Left kidney (tissue), 8 donors: ENCODE results near the gene MYO1A. TPM values are rescaled to one million over a fixed set of nuclear protein-coding genes. Genes with fewer than 3 reads are reported as not detected.

ENCODE experiments used
- DNase-seq: peaks from one replicate; pipeline ENCODE4 v3.0.0-alpha.2; 2013
- long read RNA-seq, 8 donors: transcript quantifications; one replicate each; lab custom pipeline, GENCODE V29; 2026
- polyA plus RNA-seq: library from polyadenylated mRNA; unstranded; fragments of 120-200 nt; gene quantifications from one replicate; pipeline ENCODE4 v1.2.1, GENCODE V29; 2013; ENCODE audit not compliant: insufficient read length

The MYO1A gene
- polyA plus RNA-seq, result 0.50 TPM
- long read RNA-seq, donor 1, result 0 reads
- long read RNA-seq, donor 2, result 0 reads
- long read RNA-seq, donor 3, result 0 reads
- long read RNA-seq, donor 4, result 0 reads
- long read RNA-seq, donor 5, result 0 reads
- long read RNA-seq, donor 6, result 0 reads
- long read RNA-seq, donor 7, result 0 reads
- long read RNA-seq, donor 8, result 0 reads

- DNase-seq, result no peak
Observed at GRCh38 chr12:57049890-57050289, at the start of gene MYO1A. TSS of gene MYO1A (minus strand) at chr12:57050129. CDS start at chr12:57048323, 1,806 bp downstream.

GRCh38 chr12:57099047-57099714, 49.3 kb upstream of the MYO1A start:
- no peak for DNase-seq

- DNase-seq, result no peak
Observed at GRCh38 chr12:57098546-57098945, 48.6 kb upstream of the MYO1A start.

GRCh38 chr12:57097554-57097835, 47.6 kb upstream of the MYO1A start:
- no peak for DNase-seq

- no peak for DNase-seq
Observed at GRCh38 chr12:57096748-57097553, 47.0 kb upstream of the MYO1A start.

- no peak for DNase-seq
Observed at GRCh38 chr12:57096099-57096572, 46.2 kb upstream of the MYO1A start.

GRCh38 chr12:57095440-57095839, 45.5 kb upstream of the MYO1A start:
- DNase-seq, result no peak

- DNase-seq, result no peak
Observed at GRCh38 chr12:57094208-57095160, 44.6 kb upstream of the MYO1A start.

- DNase-seq, result peak; percentile 67
Observed at GRCh38 chr12:57093415-57094207, 43.7 kb upstream of the MYO1A start.

- DNase-seq, result no peak
Observed at GRCh38 chr12:57092876-57093414, 43.0 kb upstream of the MYO1A start.

- DNase-seq, result no peak
Observed at GRCh38 chr12:57092529-57092862, 42.6 kb upstream of the MYO1A start.

GRCh38 chr12:57091638-57092528, 42.0 kb upstream of the MYO1A start:
- no peak for DNase-seq

GRCh38 chr12:57090924-57091637, 41.2 kb upstream of the MYO1A start:
- DNase-seq, result no peak

- no peak for DNase-seq
Observed at GRCh38 chr12:57090490-57090889, 40.6 kb upstream of the MYO1A start.

GRCh38 chr12:57089271-57090245, 39.6 kb upstream of the MYO1A start:
- DNase-seq, result peak; percentile 70

GRCh38 chr12:57088354-57089270, 38.7 kb upstream of the MYO1A start, which contains the start of gene NAB2:
TSS of gene NAB2 (plus strand) at chr12:57089114. CDS start at chr12:57089272, 158 bp downstream.
- peak; percentile 92 for DNase-seq
